HepG2 (cell line): ENCODE measurements around the gene ADGRD1. TPM values are rescaled to one million over a fixed set of nuclear protein-coding genes. Genes with fewer than 3 reads are reported as not detected.

Experiments
- ATAC-seq: fragments of 200-7000 bp; cut with Tn5 transposase; 3 replicates; pipeline ENCODE4 v1.9.1; 2020; ENCODE audit warnings: mild to moderate bottlenecking, moderate library complexity
- BruUV-seq: library from RNA; stranded (reverse); fragments of 400-500 nt; replicated peaks from 2 replicates; lab custom pipeline; 2021; lab: Mats Ljungman, UMichigan
- CTCF ChIA-PET: fragments of 300-600 bp; formaldehyde crosslinking; extraction: SDS; loops from one replicate; lab custom pipeline; 2021; ENCODE audit warnings: low total read pairs, inconsistent platforms, low intra/inter-chr PET ratio; lab: Yijun Ruan, JAX
- POLR2A ChIA-PET: fragments of 350-600 bp; sonication (Branson Sonifier 250); formaldehyde crosslinking; loops from one replicate; lab custom pipeline; 2020; ENCODE audit warnings: antibody characterized with exemption, inconsistent platforms; lab: Yijun Ruan, JAX
- DNase-seq: peaks from one replicate; pipeline ENCODE4 v3.0.0-alpha.2; 2015; ENCODE audit warnings: low spot score
- FAIRE-seq: peaks from 3 replicates; lab custom pipeline; 2011; peaks lifted over from hg19 to GRCh38; lab: Jason Lieb, UNC
- H2AFZ ChIP-seq: one replicate; pipeline ENCODE4 v1.6.1; 2011; ENCODE audit warnings: low read length, inconsistent platforms
- H3K27ac ChIP-seq: fragments of 300-600 bp; 3 replicates; pipeline ENCODE4 v1.8.0; 2011; ENCODE audit warnings: mixed run types, mild to moderate bottlenecking, mixed read lengths, low read length, inconsistent platforms; ENCODE audit not compliant: insufficient read depth; ENCODE audit errors: extremely low read length
- H3K27me3 ChIP-seq, 2 experiments: fragments of 200-600 bp in 1 of 2; 2 replicates in 1 of 2; 3 replicates in 1 of 2; pipeline versions ENCODE4 v1.6.0 to v1.8.0; 2011; ENCODE audit warnings: low read length in 2 of 2, mild to moderate bottlenecking in 2 of 2, moderate library complexity in 2 of 2, inconsistent platforms in 1 of 2; ENCODE audit not compliant: insufficient read depth in 2 of 2, control insufficient read depth in 1 of 2
- H3K36me3 ChIP-seq, 2 experiments: fragments of 200-600 bp in 1 of 2; replicated peaks in 1 of 2; 2 replicates in 1 of 2; 3 replicates in 1 of 2; pipeline versions ENCODE4 v1.5.1 to v1.8.0; 2011; ENCODE audit warnings: low read length in 2 of 2, inconsistent platforms in 1 of 2; ENCODE audit not compliant: insufficient read depth in 2 of 2, control insufficient read depth in 1 of 2
- H3K4me1 ChIP-seq: 2 replicates; pipeline ENCODE4 v1.5.1; 2012; ENCODE audit warnings: low read length, inconsistent platforms; ENCODE audit not compliant: insufficient read depth
- H3K4me2 ChIP-seq: 2 replicates; pipeline ENCODE4 v1.6.0; 2011; ENCODE audit warnings: low read depth, low read length, inconsistent platforms
- H3K4me3 ChIP-seq, 3 experiments: fragments of 200-600 bp in 1 of 3; sonication (generic), shearing (Covaris generic) in 1 of 3; replicated peaks in 1 of 3; 2 replicates each; pipeline ENCODE4 v1.5.1; 2011 to 2016; ENCODE audit warnings: low read length in 3 of 3, inconsistent platforms in 2 of 3, low read depth in 2 of 3, mild to moderate bottlenecking in 2 of 3, control low read depth in 1 of 3, mixed read lengths in 1 of 3; ENCODE audit not compliant: insufficient read depth in 1 of 3
- H3K79me2 ChIP-seq: one replicate; pipeline ENCODE4 v1.6.1; 2011; ENCODE audit warnings: low read length, inconsistent platforms; ENCODE audit not compliant: insufficient read depth
- H3K9ac ChIP-seq: 2 replicates; pipeline ENCODE4 v1.6.0; 2011; ENCODE audit warnings: mild to moderate bottlenecking, low read depth, low read length, inconsistent platforms; ENCODE audit not compliant: insufficient read depth
- H3K9me3 ChIP-seq: 2 replicates; pipeline ENCODE4 v1.5.1; 2012; ENCODE audit warnings: mild to moderate bottlenecking, low read length
- H4K20me1 ChIP-seq: 2 replicates; pipeline ENCODE4 v1.6.0; 2011; ENCODE audit warnings: inconsistent platforms, mild to moderate bottlenecking, low read length, moderate library complexity; ENCODE audit not compliant: insufficient read depth
- ISX ChIP-seq: sonication (generic); formaldehyde crosslinking; conservative IDR thresholded peaks from 2 replicates; pipeline ENCODE4 v1.5.0; 2020; ENCODE audit warnings: missing genetic modification reagents
- KLF12 ChIP-seq: sonication (generic); formaldehyde crosslinking; IDR thresholded peaks from 2 replicates; pipeline ENCODE4 v1.4.0; 2020; ENCODE audit warnings: missing genetic modification reagents, borderline replicate concordance
- KLF16 ChIP-seq, 2 experiments: sonication (generic) in 1 of 2; formaldehyde crosslinking in 1 of 2; IDR thresholded peaks; 2 replicates each; pipeline versions ENCODE4 v1.6.1 to v1.8.0; 2016 to 2023; ENCODE audit warnings: missing genetic modification reagents in 2 of 2, missing compliant biosample characterization in 1 of 2
- MAFF ChIP-seq: IDR thresholded peaks from 2 replicates; pipeline ENCODE4 v1.6.1; 2011; ENCODE audit warnings: low read depth, low read length, improper control_type of control experiment
- NCOA5 ChIP-seq: sonication (generic); formaldehyde crosslinking; IDR thresholded peaks from 2 replicates; pipeline ENCODE4 v1.4.0; 2020; ENCODE audit warnings: missing genetic modification reagents
- NFKBIZ ChIP-seq: IDR thresholded peaks from 2 replicates; pipeline ENCODE4 v1.6.1; 2018; ENCODE audit warnings: missing genetic modification reagents, missing compliant biosample characterization
- NRL ChIP-seq: sonication (generic); formaldehyde crosslinking; IDR thresholded peaks from 2 replicates; pipeline ENCODE4 v1.5.0; 2020; ENCODE audit warnings: missing genetic modification reagents, mild to moderate bottlenecking, moderate library complexity, borderline replicate concordance
- PHF8 ChIP-seq: sonication (generic); formaldehyde crosslinking; IDR thresholded peaks from 2 replicates; pipeline ENCODE4 v1.5.0; 2020; ENCODE audit warnings: missing genetic modification reagents
- POLR2A ChIP-seq, 2 experiments: IDR thresholded peaks; 2 replicates each; pipeline ENCODE4 v1.6.1; 2011; ENCODE audit warnings: low read depth in 2 of 2, low read length in 2 of 2, mild to moderate bottlenecking in 1 of 2, moderate library complexity in 1 of 2; ENCODE audit not compliant: insufficient read depth in 1 of 2
- RFX3 ChIP-seq: IDR thresholded peaks from 2 replicates; pipeline ENCODE4 v1.6.1; 2016; ENCODE audit warnings: missing biosample characterization, missing genetic modification reagents
- SOX13 ChIP-seq, 3 experiments: fragments of 450-650 bp in 1 of 3; sonication (generic) in 1 of 3; formaldehyde crosslinking in 1 of 3; IDR thresholded peaks in 2 of 3; conservative IDR thresholded peaks in 1 of 3; 2 replicates each; pipeline versions ENCODE4 v1.5.0 to v1.6.1; 2016 to 2020; ENCODE audit warnings: antibody characterized with exemption in 1 of 3, mild to moderate bottlenecking in 1 of 3, missing compliant biosample characterization in 1 of 3, missing genetic modification reagents in 1 of 3, moderate library complexity in 1 of 3
- ZNF546 ChIP-seq: sonication (generic); formaldehyde crosslinking; conservative IDR thresholded peaks from 2 replicates; pipeline ENCODE4 v1.8.1; 2023; ENCODE audit warnings: mild to moderate bottlenecking, missing genetic modification reagents
- WGBS: methylation state at CpG from one replicate; pipeline ENCODE4 v1.1.6; 2017; ENCODE audit warnings: low lambda C conversion rate; 5-methylcytosine and 5-hydroxymethylcytosine counted together
- in situ Hi-C: cut with HindIII; loops from 2 replicates; pipeline ENCODE4 v1.10.0; 2017; ENCODE audit warnings: low pct_unique_long_range_greater_than_20kb; ENCODE audit not compliant: extremely low pct_ligation_motif_present
- intact Hi-C: fragments of 100-400 bp; cut with micrococcal nuclease; formaldehyde crosslinking; loops from one replicate; pipeline ENCODE4 v1.10.0; 2022; ENCODE audit not compliant: unreplicated experiment
- polyA plus RNA-seq, 8 experiments: library from polyadenylated mRNA; depleted of rRNA in 3 of 8; stranded (reverse) in 7 of 8; unstranded in 1 of 8; fragments of >200 nt; fragmentation: Illumina TruSeq in 4 of 8; extraction: Trizol in 4 of 8; gene quantifications; 2 replicates each; pipeline versions ENCODE4 v1.2.1 to v1.2.3, GENCODE V29; 2011 to 2016; ENCODE audit warnings: low read depth in 4 of 8, missing spikeins in 1 of 8, mixed read lengths in 1 of 8; ENCODE audit not compliant: insufficient read depth in 1 of 8
- total RNA-seq, 5 experiments: library from RNA; depleted of rRNA; stranded (reverse); fragments of >200 nt; fragmentation: Illumina TruSeq; extraction: Trizol; gene quantifications; 2 replicates each; pipeline ENCODE4 v1.2.3, GENCODE V29; 2016; ENCODE audit warnings: low read depth in 1 of 5
- TF ChIP-seq, protein P1 (sequence below): sonication (generic); formaldehyde crosslinking; IDR thresholded peaks from 2 replicates; pipeline ENCODE4 v1.5.1; 2020; ENCODE audit warnings: missing genetic modification reagents, mild to moderate bottlenecking, borderline replicate concordance
- TF ChIP-seq, protein P2 (sequence below): sonication (generic); formaldehyde crosslinking; IDR thresholded peaks from 2 replicates; pipeline ENCODE4 v1.4.0; 2020; ENCODE audit warnings: missing genetic modification reagents, borderline replicate concordance
- TF ChIP-seq, protein P3 (sequence below): sonication (generic); formaldehyde crosslinking; IDR thresholded peaks from 2 replicates; pipeline ENCODE4 v1.8.0; 2022; ENCODE audit warnings: mild to moderate bottlenecking, missing genetic modification reagents, borderline replicate concordance
- TF ChIP-seq, protein P4 (sequence below): sonication (generic); formaldehyde crosslinking; IDR thresholded peaks from 2 replicates; pipeline ENCODE4 v1.4.0; 2020; ENCODE audit warnings: mild to moderate bottlenecking, missing genetic modification reagents

Gene ADGRD1
- total and polyA plus RNA-seq, 2 of the 13 experiments (the other 11 are each of a cell fraction or from before 2014, with no cell fraction given) = 0.46 to 12.4 TPM

DNA sequence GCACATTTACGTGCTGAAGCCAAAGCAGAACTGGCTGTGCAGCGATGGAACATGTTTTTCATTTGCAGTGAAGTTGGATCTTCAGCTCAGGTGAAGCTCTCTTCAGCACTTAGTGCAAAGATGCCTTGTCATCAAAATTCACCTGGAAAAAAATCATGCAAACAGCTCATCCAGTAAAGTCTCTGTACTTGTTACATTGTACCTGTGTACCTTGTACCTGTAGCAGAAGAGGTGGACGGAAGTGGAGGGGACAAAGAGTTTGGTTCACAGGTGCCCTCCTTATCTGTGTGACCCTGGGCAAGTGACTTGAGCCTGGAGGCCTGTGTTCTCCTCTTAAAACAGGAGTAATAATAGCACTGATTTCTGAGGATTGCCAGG lies 54.0 kb downstream of the ADGRD1 start:
- Histone ChIP-seq H3K4me1 (peaks cover 57% of the 10 kb centered on the region), H3K9me3 (no peaks in the 10 kb centered on the region), H3K79me2 (no peaks in the 10 kb centered on the region), H3K36me3 (no peaks in the 10 kb centered on the region; a peak in 1 of 5 replicates), H3K27me3 (no peaks in the 10 kb centered on the region), H3K4me3 (no peak overlapping the region; a peak in 1 of 6 replicates), H3K9ac (no peak overlapping the region), H3K27ac (peak overlapping the region; percentile 19), H3K4me2 (peak overlapping the region; percentile 25; the same call in 1 of the 2 replicates), H4K20me1 (no peaks in the 10 kb centered on the region), H2AFZ (no peak overlapping the region)
- no peak for DNase-seq
- 55% methylated on average over 3 of the region's 3 CpGs for WGBS
- ChIA-PET CTCF (no interaction called here), POLR2A (interaction anchor here (1.9 to 2.4 kb wide), 2 partner anchors 24 to 54 kb away, joined by 7 to 8 read pairs; partner anchors contain the start of gene ADGRD1)
- BruUV-seq = no TSS peak
- in situ Hi-C loops (no loop called here), intact Hi-C loops (no loop called here)
- no peak for FAIRE-seq
- ATAC-seq = no peak
- TF ChIP-seq NCOA5 (no peak), RFX3 (CRISPR knock-in tag) (no peak), KLF12 (CRISPR knock-in tag) (no peak), ZNF546 (CRISPR knock-in tag) (no peak), PHF8 (no peak), NFKBIZ (CRISPR knock-in tag) (no peak), ISX (CRISPR knock-in tag) (no peak), NRL (no peak), POLR2A (IDR thresholded peaks at IDR 0.05; ENCODE audit: insufficient read depth in 1 of 2, low read depth in 2 of 2, low read length in 2 of 2) (no peak), SOX13 (IDR thresholded peaks at IDR 0.05) (no peak), SOX13 (CRISPR knock-in tag; conservative IDR thresholded peaks at IDR 0.05 in 1 of 2, IDR thresholded peaks at IDR 0.05 in 1 of 2) (peak in 1 of 2 experiments; percentile 12; a peak in 1 of 4 replicates), MAFF (peak; percentile 94), KLF16 (CRISPR knock-in tag; IDR thresholded peaks at IDR 0.05) (no peak)
- TF ChIP-seq, protein P1, sequence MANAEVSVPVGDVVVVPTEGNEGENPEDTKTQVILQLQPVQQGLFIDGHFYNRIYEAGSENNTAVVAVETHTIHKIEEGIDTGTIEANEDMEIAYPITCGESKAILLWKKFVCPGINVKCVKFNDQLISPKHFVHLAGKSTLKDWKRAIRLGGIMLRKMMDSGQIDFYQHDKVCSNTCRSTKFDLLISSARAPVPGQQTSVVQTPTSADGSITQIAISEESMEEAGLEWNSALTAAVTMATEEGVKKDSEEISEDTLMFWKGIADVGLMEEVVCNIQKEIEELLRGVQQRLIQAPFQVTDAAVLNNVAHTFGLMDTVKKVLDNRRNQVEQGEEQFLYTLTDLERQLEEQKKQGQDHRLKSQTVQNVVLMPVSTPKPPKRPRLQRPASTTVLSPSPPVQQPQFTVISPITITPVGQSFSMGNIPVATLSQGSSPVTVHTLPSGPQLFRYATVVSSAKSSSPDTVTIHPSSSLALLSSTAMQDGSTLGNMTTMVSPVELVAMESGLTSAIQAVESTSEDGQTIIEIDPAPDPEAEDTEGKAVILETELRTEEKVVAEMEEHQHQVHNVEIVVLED (CRISPR knock-in tag) = no peak
- TF ChIP-seq, protein P2, sequence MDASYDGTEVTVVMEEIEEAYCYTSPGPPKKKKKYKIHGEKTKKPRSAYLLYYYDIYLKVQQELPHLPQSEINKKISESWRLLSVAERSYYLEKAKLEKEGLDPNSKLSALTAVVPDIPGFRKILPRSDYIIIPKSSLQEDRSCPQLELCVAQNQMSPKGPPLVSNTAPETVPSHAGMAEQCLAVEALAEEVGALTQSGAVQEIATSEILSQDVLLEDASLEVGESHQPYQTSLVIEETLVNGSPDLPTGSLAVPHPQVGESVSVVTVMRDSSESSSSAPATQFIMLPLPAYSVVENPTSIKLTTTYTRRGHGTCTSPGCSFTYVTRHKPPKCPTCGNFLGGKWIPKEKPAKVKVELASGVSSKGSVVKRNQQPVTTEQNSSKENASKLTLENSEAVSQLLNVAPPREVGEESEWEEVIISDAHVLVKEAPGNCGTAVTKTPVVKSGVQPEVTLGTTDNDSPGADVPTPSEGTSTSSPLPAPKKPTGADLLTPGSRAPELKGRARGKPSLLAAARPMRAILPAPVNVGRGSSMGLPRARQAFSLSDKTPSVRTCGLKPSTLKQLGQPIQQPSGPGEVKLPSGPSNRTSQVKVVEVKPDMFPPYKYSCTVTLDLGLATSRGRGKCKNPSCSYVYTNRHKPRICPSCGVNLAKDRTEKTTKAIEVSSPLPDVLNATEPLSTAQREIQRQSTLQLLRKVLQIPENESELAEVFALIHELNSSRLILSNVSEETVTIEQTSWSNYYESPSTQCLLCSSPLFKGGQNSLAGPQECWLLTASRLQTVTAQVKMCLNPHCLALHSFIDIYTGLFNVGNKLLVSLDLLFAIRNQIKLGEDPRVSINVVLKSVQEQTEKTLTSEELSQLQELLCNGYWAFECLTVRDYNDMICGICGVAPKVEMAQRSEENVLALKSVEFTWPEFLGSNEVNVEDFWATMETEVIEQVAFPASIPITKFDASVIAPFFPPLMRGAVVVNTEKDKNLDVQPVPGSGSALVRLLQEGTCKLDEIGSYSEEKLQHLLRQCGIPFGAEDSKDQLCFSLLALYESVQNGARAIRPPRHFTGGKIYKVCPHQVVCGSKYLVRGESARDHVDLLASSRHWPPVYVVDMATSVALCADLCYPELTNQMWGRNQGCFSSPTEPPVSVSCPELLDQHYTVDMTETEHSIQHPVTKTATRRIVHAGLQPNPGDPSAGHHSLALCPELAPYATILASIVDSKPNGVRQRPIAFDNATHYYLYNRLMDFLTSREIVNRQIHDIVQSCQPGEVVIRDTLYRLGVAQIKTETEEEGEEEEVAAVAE = no peak
- TF ChIP-seq, protein P3, sequence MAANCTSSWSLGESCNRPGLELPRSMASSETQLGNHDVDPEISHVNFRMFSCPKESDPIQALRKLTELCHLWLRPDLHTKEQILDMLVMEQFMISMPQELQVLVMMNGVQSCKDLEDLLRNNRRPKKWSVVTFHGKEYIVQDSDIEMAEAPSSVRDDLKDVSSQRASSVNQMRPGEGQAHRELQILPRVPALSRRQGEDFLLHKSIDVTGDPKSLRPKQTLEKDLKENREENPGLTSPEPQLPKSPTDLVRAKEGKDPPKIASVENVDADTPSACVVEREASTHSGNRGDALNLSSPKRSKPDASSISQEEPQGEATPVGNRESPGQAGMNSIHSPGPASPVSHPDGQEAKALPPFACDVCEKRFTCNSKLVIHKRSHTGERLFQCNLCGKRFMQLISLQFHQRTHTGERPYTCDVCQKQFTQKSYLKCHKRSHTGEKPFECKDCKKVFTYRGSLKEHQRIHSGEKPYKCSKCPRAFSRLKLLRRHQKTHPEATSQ (CRISPR knock-in tag) = no peak
- TF ChIP-seq, protein P4, sequence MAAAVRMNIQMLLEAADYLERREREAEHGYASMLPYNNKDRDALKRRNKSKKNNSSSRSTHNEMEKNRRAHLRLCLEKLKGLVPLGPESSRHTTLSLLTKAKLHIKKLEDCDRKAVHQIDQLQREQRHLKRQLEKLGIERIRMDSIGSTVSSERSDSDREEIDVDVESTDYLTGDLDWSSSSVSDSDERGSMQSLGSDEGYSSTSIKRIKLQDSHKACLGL = no peak
